ENCODE results near the gene CDC34.

CDC34 gene

DNA sequence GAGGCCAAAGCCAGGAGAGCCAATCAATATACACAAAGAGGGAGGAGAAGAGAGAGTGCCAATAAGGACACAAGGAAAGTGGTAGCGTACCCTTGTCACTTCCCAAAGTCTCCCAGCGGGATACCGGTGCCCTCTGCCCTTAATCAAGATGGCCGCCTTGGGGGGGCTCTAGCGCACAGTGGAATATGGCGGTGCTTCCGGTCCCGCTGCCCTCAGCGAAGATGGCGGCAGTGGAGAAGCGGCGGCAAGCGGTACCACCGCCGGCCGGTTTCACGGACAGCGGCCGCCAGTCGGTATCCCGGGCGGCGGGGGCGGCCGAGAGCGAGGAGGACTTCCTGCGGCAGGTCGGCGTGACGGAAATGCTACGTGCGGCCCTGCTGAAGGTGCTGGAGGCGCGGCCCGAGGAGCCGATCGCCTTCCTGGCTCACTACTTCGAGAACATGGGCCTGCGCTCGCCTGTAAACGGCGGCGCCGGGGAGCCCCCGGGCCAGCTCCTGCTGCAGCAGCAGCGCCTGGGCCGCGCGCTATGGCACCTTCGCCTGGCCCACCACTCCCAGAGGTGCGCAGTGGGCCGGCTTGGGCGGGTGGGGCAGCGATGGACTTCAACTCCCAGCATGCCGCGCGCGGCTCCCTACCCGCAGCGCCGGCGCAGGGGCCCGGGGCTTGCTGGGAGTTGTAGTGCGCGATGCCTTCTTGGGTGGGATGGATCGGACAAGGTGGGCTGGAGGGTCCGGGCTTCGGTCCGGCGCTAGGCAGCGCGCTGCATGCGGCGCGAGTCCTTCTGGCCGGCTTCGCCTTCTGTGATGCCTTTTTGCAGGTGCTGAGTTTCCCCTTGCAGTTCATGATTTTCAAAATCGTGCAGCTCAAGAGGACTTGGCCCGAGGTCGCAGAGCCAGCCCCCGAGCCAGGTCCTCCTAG lies 24.0 kb upstream of the CDC34 start, which contains the start of gene TPGS1:
Gene TPGS1 (plus strand): TSS at position 212 of the 918 bp plus-strand sequence. CDS start 10 bp downstream, at position 222.
- Mint-ChIP-seq H3K9me3 (no peaks in the 10 kb centered on the region), H3K36me3 (ENCODE audit: low read depth) (peaks cover 11% of the 10 kb centered on the region), H3K27me3 (ENCODE audit: low read depth) (no peaks in the 10 kb centered on the region), H3K4me1 (ENCODE audit: low read depth) (peaks cover 36% of the 10 kb centered on the region), H3K4me3 (peak within 1 kb of the TSS; percentile 94), H3K27ac (peak within 1 kb of the TSS; percentile 98)

DNA sequence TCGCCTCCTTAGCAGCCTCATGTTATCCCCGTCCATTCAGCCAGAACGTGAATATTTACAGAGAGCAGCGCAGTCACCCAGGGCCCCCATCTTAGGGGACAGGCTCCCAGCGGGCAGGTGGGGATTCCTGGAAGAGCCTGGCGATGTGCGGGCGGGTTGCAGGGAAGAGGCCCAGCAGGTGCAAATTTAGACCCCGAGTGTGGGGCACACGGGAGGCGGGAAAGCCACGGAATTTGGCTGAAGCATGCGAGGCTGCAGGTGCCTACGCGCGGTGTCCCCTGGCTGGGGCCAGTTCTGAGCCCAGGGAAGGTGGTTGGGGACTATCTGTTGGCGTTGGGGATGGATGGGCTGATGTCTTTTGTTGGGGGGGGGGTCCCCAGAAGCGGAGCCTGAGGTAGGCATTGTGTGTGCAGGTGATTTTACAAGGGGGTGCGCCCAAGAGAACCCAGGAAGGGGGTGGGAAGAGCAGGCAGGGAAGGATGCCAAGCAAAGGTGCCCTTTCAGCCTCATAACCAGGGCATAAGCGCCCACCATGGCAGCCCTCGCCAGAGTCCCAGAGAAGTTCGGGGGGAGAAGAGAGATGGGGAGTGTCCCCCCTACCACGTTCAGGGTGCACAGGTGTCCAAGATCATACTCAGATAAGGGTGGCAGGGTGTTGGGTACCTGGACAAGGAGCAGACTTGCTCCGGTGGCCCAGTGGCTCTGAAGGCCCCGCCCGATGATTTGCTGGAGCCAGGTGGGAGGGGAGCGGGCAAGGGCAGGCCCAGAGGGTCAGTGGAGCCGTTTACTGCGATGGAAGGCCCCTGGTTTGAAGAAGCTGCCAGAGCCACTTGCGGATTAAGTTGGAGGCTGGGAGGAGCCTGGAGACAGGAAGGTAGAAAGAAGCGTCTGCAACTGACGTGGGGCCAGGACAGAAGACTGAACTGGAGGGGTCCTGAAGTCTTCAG lies 23.1 kb upstream of the CDC34 start:
- H3K27me3 Mint-ChIP-seq (ENCODE audit: low read depth) = no peaks in the 10 kb centered on the region
- peak overlapping the region; percentile 86 for H3K4me3 Mint-ChIP-seq
- H3K4me1 Mint-ChIP-seq (ENCODE audit: low read depth) = peaks cover 34% of the 10 kb centered on the region
- H3K9me3 Mint-ChIP-seq = no peaks in the 10 kb centered on the region
- peak overlapping the region; percentile 87 for H3K27ac Mint-ChIP-seq
- H3K36me3 Mint-ChIP-seq (ENCODE audit: low read depth) = peaks cover 11% of the 10 kb centered on the region

DNA sequence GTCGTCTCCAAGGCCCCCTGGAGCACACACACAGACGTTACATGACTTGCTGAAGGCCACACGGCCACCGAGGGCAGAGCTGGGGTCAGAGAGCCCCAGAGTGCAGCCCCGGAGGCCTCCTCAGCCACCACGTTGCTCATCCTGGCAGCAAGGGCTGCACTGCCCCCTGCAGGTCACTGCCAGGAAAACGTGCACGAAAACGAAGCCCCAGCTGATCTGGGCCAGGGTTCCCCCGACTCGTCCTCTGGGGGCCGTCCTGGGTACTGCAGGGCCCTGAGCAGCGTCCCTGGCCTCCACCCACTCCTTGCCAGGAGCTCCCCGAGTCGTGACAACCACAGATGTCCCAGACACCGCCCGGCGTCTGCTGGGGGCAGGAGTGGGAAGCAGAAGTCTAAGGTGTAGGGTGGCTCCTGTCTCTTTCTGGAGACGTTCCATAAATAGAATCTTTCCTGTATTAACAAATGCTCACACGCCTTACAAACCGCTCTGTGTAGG lies 20.9 kb upstream of the CDC34 start:
- no peaks in the 10 kb centered on the region for H3K9me3 Mint-ChIP-seq
- H3K4me3 Mint-ChIP-seq = peak overlapping the region; percentile 86
- peaks cover 39% of the 10 kb centered on the region for H3K4me1 Mint-ChIP-seq (ENCODE audit: low read depth)
- no peaks in the 10 kb centered on the region for H3K27me3 Mint-ChIP-seq (ENCODE audit: low read depth)
- H3K27ac Mint-ChIP-seq = peak overlapping the region; percentile 100
- peaks cover 16% of the 10 kb centered on the region for H3K36me3 Mint-ChIP-seq (ENCODE audit: low read depth)

- Mint-ChIP-seq H3K4me1 (ENCODE audit: low read depth) (peaks cover 36% of the 10 kb centered on the region), H3K4me3 (peak overlapping the region; percentile 86), H3K27ac (peak overlapping the region; percentile 100), H3K36me3 (ENCODE audit: low read depth) (peaks cover 16% of the 10 kb centered on the region), H3K27me3 (ENCODE audit: low read depth) (no peaks in the 10 kb centered on the region), H3K9me3 (no peaks in the 10 kb centered on the region)
These were observed 20.3 kb upstream of the CDC34 start for GRCh38 chr19:511101-511851.

GRCh38 chr19:512547-513365 lies 18.8 kb upstream of the CDC34 start:
- Mint-ChIP-seq H3K36me3 (ENCODE audit: low read depth) (peaks cover 16% of the 10 kb centered on the region), H3K27ac (no peak overlapping the region), H3K4me3 (no peak overlapping the region), H3K4me1 (ENCODE audit: low read depth) (peaks cover 35% of the 10 kb centered on the region), H3K27me3 (ENCODE audit: low read depth) (no peaks in the 10 kb centered on the region), H3K9me3 (no peaks in the 10 kb centered on the region)

DNA sequence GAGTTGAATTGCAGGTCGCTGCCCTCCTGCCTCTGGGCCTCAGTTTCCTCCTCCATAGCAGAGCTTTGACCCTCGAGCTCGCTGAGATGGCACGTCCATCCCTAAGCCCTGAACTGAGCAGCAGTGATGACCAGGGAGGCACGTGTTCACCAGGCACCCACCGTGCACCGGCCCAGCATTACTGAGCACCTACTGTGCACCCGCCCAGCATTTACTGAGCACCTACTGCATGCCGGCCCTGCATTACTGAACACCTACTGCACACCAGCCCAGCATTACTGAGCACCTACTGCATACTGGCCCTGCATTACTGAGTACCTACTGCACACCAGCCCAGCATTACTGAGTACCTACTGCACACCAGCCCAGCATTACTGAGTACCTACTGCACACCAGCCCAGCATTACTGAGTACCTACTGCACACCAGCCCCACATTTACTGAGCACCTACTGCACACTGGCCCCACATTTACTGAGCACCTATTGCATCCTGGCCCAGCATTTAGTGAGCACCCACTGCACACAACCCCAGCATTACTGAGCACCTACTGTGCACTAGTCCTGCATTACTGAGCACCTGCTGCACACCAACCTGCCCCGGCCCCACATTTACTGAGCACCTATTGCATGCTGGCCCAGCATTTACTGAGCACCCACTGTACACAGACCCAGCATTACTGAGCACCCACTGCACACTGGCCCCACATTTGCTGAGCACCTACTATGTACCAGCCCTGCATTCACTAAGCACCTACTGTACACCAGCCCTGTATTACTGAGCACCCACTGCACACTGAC lies 18.0 kb upstream of the CDC34 start:
- H3K9me3 Mint-ChIP-seq = no peaks in the 10 kb centered on the region
- peaks cover 30% of the 10 kb centered on the region for H3K4me1 Mint-ChIP-seq (ENCODE audit: low read depth)
- peak overlapping the region; percentile 43 for H3K27ac Mint-ChIP-seq
- peaks cover 15% of the 10 kb centered on the region for H3K36me3 Mint-ChIP-seq (ENCODE audit: low read depth)
- no peak overlapping the region for H3K4me3 Mint-ChIP-seq
- H3K27me3 Mint-ChIP-seq (ENCODE audit: low read depth) = no peaks in the 10 kb centered on the region

GRCh38 chr19:514166-514663 lies 17.3 kb upstream of the CDC34 start:
- no peaks in the 10 kb centered on the region for H3K27me3 Mint-ChIP-seq (ENCODE audit: low read depth)
- H3K9me3 Mint-ChIP-seq = no peaks in the 10 kb centered on the region
- peak overlapping the region; percentile 43 for H3K27ac Mint-ChIP-seq
- H3K4me1 Mint-ChIP-seq (ENCODE audit: low read depth) = peaks cover 24% of the 10 kb centered on the region
- H3K36me3 Mint-ChIP-seq (ENCODE audit: low read depth) = peaks cover 10% of the 10 kb centered on the region
- no peak overlapping the region for H3K4me3 Mint-ChIP-seq

- Mint-ChIP-seq H3K9me3 (no peaks in the 10 kb centered on the region), H3K27me3 (ENCODE audit: low read depth) (no peaks in the 10 kb centered on the region), H3K4me1 (ENCODE audit: low read depth) (peaks cover 10% of the 10 kb centered on the region), H3K36me3 (ENCODE audit: low read depth) (peaks cover 5% of the 10 kb centered on the region), H3K4me3 (no peak overlapping the region), H3K27ac (no peak overlapping the region)
These were observed 13.6 kb upstream of the CDC34 start for GRCh38 chr19:517721-518597.

DNA sequence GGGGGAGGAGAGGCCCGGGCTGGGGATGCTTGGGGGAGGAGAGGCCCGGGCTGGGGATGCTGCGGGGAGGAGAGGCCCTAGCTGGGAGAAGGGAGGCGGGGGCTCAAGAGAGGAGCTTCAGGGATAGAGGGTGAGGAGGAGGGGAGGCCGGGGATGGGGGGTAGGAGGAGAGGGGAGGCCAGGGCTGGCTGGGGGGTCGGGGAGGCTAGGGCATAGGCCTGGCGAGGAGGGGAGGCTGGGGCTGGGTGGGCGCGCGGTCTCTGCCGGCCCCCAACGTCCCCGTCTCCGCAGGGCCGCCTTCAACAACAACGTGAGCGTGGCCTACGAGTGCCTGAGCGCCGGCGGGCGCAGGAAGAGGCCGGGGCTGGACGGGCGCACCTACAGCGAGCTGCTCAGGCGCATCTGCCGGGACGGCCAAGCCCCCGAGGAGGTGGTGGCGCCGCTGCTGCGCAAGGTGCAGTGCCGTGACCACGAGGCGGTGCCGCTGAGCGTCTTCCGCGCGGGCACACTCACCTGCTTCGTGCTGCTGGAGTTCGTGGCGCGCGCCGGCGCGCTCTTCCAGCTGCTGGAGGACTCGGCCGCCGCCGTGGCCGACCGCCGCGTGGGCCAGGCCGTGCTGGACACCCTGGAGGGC lies 12.8 kb upstream of the CDC34 start:
- Mint-ChIP-seq H3K27ac (no peak overlapping the region), H3K4me1 (ENCODE audit: low read depth) (peaks cover 10% of the 10 kb centered on the region), H3K4me3 (no peak overlapping the region), H3K36me3 (ENCODE audit: low read depth) (peaks cover 5% of the 10 kb centered on the region), H3K9me3 (no peaks in the 10 kb centered on the region), H3K27me3 (ENCODE audit: low read depth) (no peaks in the 10 kb centered on the region)

- no peaks in the 10 kb centered on the region for H3K9me3 Mint-ChIP-seq
- no peak overlapping the region for H3K27ac Mint-ChIP-seq
- no peaks in the 10 kb centered on the region for H3K27me3 Mint-ChIP-seq (ENCODE audit: low read depth)
- peaks cover 4% of the 10 kb centered on the region for H3K4me1 Mint-ChIP-seq (ENCODE audit: low read depth)
- no peak overlapping the region for H3K4me3 Mint-ChIP-seq
- H3K36me3 Mint-ChIP-seq (ENCODE audit: low read depth) = no peaks in the 10 kb centered on the region
These were observed 12.1 kb upstream of the CDC34 start for GRCh38 chr19:519449-519865.

DNA sequence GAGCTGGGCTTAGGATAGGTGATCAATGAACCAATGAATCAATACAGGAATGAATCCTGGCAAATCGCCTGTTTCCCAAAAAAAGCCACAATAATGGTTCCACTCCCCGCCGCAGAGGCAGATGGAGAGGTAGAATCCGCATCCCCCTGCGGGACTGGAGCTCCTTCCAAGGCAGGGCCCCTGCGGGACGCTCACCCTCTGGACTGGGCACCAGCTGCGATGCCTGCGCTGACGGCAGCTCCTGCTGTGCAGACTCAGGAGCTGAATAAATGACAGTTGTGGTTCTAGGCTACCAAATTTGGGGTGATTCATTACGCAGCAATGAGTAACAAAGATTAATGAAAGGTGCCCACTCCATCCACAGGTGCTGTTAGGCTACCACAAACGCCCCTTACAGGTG lies 8.8 kb upstream of the CDC34 start:
- no peaks in the 10 kb centered on the region for H3K36me3 Mint-ChIP-seq (ENCODE audit: low read depth)
- peaks cover 6% of the 10 kb centered on the region for H3K27me3 Mint-ChIP-seq (ENCODE audit: low read depth)
- H3K4me1 Mint-ChIP-seq (ENCODE audit: low read depth) = no peaks in the 10 kb centered on the region
- H3K27ac Mint-ChIP-seq = no peak overlapping the region
- no peak overlapping the region for H3K4me3 Mint-ChIP-seq
- H3K9me3 Mint-ChIP-seq = no peaks in the 10 kb centered on the region

Measured in T-helper 1 cell treated with Interleukin-12 subunit alpha and Interleukin-12 subunit beta and Interleukin-4 antibody, amounts not matched to agents 30 μg/mL and 1 μg/mL, for 36 hours (primary cell).